Mucosa of rectum (tissue), 2 donors: Measurements from ENCODE around the gene SYT13.
A peak's percentile ranks its signal among the peaks of the same experiment; 100 is the strongest.

Source experiments
- H3K27ac ChIP-seq, 2 donors: one replicate each; pipeline ENCODE4 v1.7.0; 2013; ENCODE audit warnings: inconsistent platforms in 2 of 2, low read depth in 2 of 2, low read length in 2 of 2
- H3K27me3 ChIP-seq, 2 donors: one replicate each; pipeline ENCODE4 v1.7.0; 2013; ENCODE audit warnings: low read length in 2 of 2; ENCODE audit not compliant: control insufficient read depth in 2 of 2, insufficient read depth in 2 of 2
- H3K36me3 ChIP-seq, 2 donors: one replicate each; pipeline ENCODE4 v1.7.0; 2013; ENCODE audit warnings: low read length in 2 of 2; ENCODE audit not compliant: control insufficient read depth in 2 of 2, insufficient read depth in 2 of 2
- H3K4me1 ChIP-seq, 2 donors: one replicate each; pipeline ENCODE4 v1.7.0; 2013; ENCODE audit warnings: low read length in 2 of 2, mild to moderate bottlenecking in 1 of 2; ENCODE audit not compliant: control insufficient read depth in 2 of 2, insufficient read depth in 2 of 2
- H3K4me3 ChIP-seq, 2 donors: one replicate each; pipeline ENCODE4 v1.7.0; 2013; ENCODE audit warnings: low read length in 2 of 2
- H3K9ac ChIP-seq, 2 donors: one replicate each; pipeline ENCODE4 v1.7.0; 2013; ENCODE audit warnings: low read length in 2 of 2, low read depth in 1 of 2, mild to moderate bottlenecking in 1 of 2
- H3K9me3 ChIP-seq, 2 donors: one replicate each; pipeline ENCODE4 v1.7.0; 2013; ENCODE audit warnings: low read length in 2 of 2; ENCODE audit not compliant: control insufficient read depth in 2 of 2
- donor health status: healthy.
- donor health status: Normal muscosa, but diverticular disease.

Gene SYT13

GRCh38 chr11:45285930-45286632 is at the start of gene SYT13:
Gene SYT13 (minus strand): TSS chr11:45286341. CDS start chr11:45286207, 134 bp downstream.
- Histone ChIP-seq H3K36me3 (no peaks in the 10 kb centered on the region), H3K27me3 (peaks cover 2 to 18% of the 10 kb centered on the region in 2 donors), H3K9me3 (peaks cover 0 to 3% of the 10 kb centered on the region in 2 donors), H3K27ac (peak within 1 kb of the TSS; percentile 67 to 77), H3K4me1 (peaks cover 6 to 13% of the 10 kb centered on the region in 2 donors), H3K9ac (peak within 1 kb of the TSS; percentile 68 to 78), H3K4me3 (peak within 1 kb of the TSS; percentile 66 to 71)

- peaks cover 2 to 7% of the 10 kb centered on the region in 2 donors for H3K4me1 ChIP-seq
- no peak overlapping the region for H3K27ac ChIP-seq
These were observed 49.3 kb upstream of the SYT13 start for GRCh38 chr11:45335434-45335833.

GRCh38 chr11:45334836-45335235 is 48.7 kb upstream of the SYT13 start:
- no peak overlapping the region for H3K9ac ChIP-seq
- no peak overlapping the region for H3K4me3 ChIP-seq
- H3K36me3 ChIP-seq = no peaks in the 10 kb centered on the region
- H3K27me3 ChIP-seq = peaks cover 0 to 6% of the 10 kb centered on the region in 2 donors
- no peak overlapping the region for H3K27ac ChIP-seq
- no peaks in the 10 kb centered on the region for H3K9me3 ChIP-seq
- H3K4me1 ChIP-seq = peaks cover 2 to 7% of the 10 kb centered on the region in 2 donors

More at GRCh38 chr11:45335434-45335833, 49.3 kb upstream of the SYT13 start:
- H3K27me3 ChIP-seq = peaks cover 0 to 6% of the 10 kb centered on the region in 2 donors
- no peak overlapping the region for H3K4me3 ChIP-seq
- H3K36me3 ChIP-seq = no peaks in the 10 kb centered on the region
- no peaks in the 10 kb centered on the region for H3K9me3 ChIP-seq
- no peak overlapping the region for H3K9ac ChIP-seq

GRCh38 chr11:45334410-45334809 is 48.3 kb upstream of the SYT13 start:
- Histone ChIP-seq H3K27ac (no peak overlapping the region), H3K36me3 (no peaks in the 10 kb centered on the region), H3K27me3 (peaks cover 0 to 6% of the 10 kb centered on the region in 2 donors), H3K9ac (no peak overlapping the region), H3K9me3 (no peaks in the 10 kb centered on the region), H3K4me3 (no peak overlapping the region), H3K4me1 (peaks cover 2 to 7% of the 10 kb centered on the region in 2 donors)

GRCh38 chr11:45333001-45333971 is 47.1 kb upstream of the SYT13 start:
- Histone ChIP-seq H3K9ac (no peak overlapping the region), H3K27me3 (peaks cover 0 to 6% of the 10 kb centered on the region in 2 donors), H3K9me3 (no peaks in the 10 kb centered on the region), H3K27ac (peak overlapping the region; percentile 23 to 61), H3K4me3 (peak overlapping the region in 1 of 2 donors; percentile 51), H3K36me3 (no peaks in the 10 kb centered on the region), H3K4me1 (peaks cover 2 to 7% of the 10 kb centered on the region in 2 donors)

GRCh38 chr11:45332276-45332934 is 46.3 kb upstream of the SYT13 start:
- Histone ChIP-seq H3K4me1 (peaks cover 2 to 7% of the 10 kb centered on the region in 2 donors), H3K36me3 (no peaks in the 10 kb centered on the region), H3K27me3 (peaks cover 0 to 2% of the 10 kb centered on the region in 2 donors), H3K27ac (peak overlapping the region in 1 of 2 donors; percentile 61), H3K4me3 (peak overlapping the region in 1 of 2 donors; percentile 51), H3K9ac (no peak overlapping the region), H3K9me3 (no peaks in the 10 kb centered on the region)

GRCh38 chr11:45331839-45332238 is 45.7 kb upstream of the SYT13 start:
- Histone ChIP-seq H3K4me3 (no peak overlapping the region), H3K4me1 (peaks cover 2 to 7% of the 10 kb centered on the region in 2 donors), H3K27me3 (peaks cover 0 to 2% of the 10 kb centered on the region in 2 donors), H3K27ac (no peak overlapping the region), H3K36me3 (no peaks in the 10 kb centered on the region), H3K9me3 (no peaks in the 10 kb centered on the region), H3K9ac (no peak overlapping the region)

- Histone ChIP-seq H3K27ac (no peak overlapping the region), H3K4me1 (peaks cover 2 to 7% of the 10 kb centered on the region in 2 donors), H3K9ac (no peak overlapping the region), H3K9me3 (no peaks in the 10 kb centered on the region), H3K4me3 (no peak overlapping the region), H3K27me3 (peaks cover 0 to 2% of the 10 kb centered on the region in 2 donors), H3K36me3 (no peaks in the 10 kb centered on the region)
These were observed 42.6 kb upstream of the SYT13 start for GRCh38 chr11:45328726-45329125.

GRCh38 chr11:45324459-45324858 is 38.3 kb upstream of the SYT13 start:
- Histone ChIP-seq H3K36me3 (no peaks in the 10 kb centered on the region), H3K9me3 (no peaks in the 10 kb centered on the region), H3K4me1 (no peaks in the 10 kb centered on the region), H3K27ac (no peak overlapping the region), H3K4me3 (no peak overlapping the region), H3K9ac (no peak overlapping the region), H3K27me3 (no peaks in the 10 kb centered on the region)
